GM12872 (cell line): ENCODE data around the gene DMPK.

Experiments
- TF ChIP-seq, protein P1 (sequence below): IDR thresholded peaks from 3 replicates; pipeline ENCODE4 v1.5.1; 2011; ENCODE audit warnings: low read depth, mild to moderate bottlenecking, low read length, moderate library complexity; ENCODE audit not compliant: insufficient read depth

Gene DMPK

DNA sequence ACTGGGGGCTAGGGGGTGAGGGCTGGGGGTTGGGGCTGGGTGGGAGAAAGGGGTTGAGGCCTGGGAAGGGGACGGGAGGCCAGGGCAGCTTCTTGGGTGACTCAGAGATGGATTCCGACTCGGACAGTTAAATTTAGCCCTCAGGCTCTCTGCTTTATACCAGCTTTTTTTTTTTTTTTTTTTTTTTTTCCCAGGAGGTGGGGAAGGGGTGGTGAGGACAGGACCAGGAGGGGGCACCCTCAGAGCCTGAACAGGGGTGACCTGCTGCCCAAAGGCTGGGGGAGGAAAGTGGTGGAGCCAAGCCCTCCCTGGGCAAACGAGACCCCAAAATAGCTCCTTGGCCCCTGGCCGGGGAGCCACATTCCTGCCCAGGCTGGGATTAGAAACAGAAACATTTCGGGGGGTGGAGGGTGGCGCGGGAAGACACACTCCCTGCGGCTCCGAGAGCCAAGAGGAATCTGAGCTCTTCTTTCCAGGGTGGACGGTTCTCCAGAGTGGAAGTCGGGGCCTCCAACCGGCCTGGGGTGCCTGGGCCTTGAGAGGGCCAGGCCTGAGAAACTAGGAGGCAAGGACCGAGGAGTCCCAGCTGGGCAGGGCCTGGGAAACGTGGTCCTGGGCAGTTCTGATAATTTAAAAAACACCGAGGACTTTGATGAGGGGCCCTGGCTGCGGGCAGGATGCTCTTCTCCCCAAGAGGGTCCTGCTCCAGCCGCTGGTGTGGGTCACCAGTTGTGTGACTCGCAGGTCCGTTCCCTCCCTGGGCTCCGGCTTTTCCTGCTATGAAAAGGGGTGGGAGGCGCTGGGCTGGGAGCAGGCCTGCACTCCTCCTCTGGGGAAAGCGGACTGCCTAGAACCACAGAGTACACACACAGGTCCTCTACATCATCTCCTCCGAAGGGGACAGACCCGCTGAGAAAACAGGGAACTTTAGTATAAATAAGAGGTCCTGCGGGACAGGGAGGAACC lies 813 bp upstream of the DMPK start:
- TF ChIP-seq, protein P1, sequence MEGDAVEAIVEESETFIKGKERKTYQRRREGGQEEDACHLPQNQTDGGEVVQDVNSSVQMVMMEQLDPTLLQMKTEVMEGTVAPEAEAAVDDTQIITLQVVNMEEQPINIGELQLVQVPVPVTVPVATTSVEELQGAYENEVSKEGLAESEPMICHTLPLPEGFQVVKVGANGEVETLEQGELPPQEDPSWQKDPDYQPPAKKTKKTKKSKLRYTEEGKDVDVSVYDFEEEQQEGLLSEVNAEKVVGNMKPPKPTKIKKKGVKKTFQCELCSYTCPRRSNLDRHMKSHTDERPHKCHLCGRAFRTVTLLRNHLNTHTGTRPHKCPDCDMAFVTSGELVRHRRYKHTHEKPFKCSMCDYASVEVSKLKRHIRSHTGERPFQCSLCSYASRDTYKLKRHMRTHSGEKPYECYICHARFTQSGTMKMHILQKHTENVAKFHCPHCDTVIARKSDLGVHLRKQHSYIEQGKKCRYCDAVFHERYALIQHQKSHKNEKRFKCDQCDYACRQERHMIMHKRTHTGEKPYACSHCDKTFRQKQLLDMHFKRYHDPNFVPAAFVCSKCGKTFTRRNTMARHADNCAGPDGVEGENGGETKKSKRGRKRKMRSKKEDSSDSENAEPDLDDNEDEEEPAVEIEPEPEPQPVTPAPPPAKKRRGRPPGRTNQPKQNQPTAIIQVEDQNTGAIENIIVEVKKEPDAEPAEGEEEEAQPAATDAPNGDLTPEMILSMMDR: no peak

DNA sequence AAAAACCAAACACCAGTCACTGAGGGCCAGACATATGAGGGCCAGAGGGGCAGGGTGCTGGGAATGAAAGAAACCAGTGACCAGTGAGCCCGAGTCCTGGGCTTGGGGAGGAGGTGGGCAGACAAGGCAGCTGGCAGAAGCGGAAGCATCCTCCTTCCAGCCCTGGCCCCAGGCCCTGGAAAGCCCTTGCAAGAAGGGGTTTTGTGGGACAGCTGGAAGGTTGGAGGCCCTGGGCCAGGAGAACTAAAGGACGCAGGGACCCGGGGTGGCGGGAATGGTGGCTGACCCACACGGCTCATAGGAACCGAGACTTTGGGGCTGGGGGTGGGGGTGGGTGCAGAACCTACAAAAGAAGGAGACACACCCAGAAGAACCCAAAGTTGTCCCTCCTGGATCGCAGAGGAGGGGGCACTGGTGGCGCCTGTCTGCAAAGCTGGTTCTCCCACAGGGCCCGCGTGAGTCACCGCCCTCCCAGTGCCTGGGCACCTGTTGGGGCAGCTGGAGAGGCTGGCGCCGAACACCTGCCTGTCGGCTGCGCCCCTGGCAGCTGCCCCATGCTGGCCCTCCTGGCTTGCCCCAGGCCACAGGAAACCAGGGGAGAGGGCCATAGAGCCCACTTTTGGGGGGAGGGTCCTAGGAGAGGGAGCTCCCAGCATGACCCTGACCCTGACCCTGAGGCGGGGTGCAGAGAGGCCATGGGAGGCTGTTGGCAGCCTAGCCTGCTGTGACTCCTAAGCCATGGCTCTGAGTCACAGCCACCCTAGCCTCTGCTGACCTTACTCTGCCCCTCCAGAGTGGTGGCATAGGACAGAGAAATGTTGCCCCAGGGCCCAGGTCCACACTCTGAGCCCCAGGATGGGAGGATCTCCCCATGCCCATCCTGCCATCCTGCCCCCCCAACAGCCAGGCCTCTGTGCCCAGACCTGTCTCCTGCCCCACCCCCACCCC lies 802 bp downstream of the DMPK start:
- TF ChIP-seq, protein P1: no peak

DNA sequence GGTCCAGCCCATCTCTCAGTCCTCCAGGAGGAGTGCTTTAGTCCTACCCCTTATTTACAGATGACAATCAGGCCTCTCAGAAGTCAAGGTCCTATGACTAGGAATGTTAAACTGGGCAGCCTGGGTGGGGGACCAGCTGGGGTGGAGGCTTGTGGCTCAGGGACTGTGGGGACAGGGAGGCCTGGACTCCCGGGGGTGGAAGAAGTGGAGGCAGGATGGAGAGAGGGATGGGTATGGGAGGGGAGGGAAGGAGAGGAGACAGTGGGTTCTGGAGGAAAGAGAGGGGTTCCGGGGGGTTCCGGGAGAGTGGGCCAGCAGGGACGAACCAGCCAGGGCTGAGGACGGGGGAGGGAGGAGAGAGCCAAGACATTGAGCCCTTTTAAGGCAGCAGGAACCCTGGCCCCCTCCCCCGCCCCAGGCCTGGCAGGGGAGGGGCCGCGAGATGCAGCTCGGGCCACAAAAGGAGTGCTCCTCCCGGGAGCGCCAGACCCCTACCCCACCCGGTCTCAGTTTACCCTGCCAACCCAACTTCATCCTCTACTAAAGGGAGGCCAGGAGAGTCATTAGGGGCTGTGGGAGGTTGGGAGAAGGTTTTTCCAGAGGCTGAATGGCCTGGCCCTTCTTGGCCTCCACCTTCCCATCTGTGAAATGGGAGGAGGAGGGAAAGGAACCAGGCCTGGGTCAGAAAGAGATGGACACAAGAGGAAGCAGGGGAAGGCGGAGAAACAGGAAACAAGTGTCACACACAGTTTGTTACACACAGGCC lies 1.7 kb downstream of the DMPK start:
- TF ChIP-seq, protein P1: no peak

DNA sequence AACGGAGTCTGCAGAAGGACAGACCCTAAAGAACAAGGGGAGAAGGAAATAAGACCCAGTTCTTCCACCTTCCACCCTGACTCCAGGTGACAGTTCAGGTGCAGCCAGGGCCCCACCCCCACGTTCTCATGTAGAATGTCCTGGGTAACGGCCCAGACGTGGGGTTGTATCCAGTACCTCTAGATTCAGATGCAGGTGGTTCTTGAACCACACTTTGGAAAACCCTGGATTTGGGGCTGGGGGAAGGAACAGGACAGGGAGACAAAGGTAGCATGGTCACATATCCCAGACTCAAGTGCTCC lies 2.2 kb downstream of the DMPK start:
- TF ChIP-seq, protein P1: no peak

DNA sequence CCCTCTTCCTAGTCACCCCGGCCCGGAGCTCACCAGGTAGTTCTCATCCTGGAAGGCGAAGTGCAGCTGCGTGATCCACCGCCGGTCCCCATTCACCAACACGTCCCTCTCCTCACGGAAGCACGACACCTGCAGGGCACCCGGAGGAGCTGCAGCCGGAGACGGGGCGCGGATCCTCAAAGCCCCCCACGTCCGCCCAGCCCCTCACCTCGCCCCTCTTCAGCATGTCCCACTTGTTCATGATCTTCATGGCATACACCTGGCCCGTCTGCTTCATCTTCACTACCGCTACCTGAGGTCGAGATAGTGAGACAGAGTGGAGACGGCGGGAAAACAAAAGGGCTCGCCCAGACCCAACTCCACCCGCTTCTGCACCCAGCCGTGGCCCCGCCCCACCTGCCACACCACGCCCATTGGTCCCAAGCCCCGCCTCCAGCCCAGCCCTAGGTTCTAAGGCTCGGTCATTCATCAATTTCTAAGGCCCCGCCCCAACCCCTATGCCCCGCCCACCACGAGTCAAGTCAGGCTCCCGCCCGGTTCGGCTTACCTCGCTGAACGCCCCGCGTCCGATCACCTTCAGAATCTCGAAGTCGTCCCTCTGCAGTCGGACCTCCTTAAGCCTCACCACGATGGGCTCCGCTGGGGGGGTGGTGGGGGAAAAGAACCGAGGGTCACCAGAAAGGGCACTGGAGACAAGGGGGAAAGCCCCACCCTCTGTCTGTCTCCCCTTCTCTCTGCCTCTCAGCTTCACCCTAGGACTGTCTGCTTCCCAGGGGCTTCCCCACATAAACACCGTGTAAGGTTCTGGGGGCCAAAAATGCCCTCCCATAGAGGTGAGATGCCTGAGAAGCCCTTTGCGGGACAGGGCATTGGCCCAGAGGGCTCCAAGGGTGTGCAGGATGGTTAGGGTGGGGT lies 2.8 kb downstream of the DMPK start:
- TF ChIP-seq, protein P1: peak; percentile 82

DNA sequence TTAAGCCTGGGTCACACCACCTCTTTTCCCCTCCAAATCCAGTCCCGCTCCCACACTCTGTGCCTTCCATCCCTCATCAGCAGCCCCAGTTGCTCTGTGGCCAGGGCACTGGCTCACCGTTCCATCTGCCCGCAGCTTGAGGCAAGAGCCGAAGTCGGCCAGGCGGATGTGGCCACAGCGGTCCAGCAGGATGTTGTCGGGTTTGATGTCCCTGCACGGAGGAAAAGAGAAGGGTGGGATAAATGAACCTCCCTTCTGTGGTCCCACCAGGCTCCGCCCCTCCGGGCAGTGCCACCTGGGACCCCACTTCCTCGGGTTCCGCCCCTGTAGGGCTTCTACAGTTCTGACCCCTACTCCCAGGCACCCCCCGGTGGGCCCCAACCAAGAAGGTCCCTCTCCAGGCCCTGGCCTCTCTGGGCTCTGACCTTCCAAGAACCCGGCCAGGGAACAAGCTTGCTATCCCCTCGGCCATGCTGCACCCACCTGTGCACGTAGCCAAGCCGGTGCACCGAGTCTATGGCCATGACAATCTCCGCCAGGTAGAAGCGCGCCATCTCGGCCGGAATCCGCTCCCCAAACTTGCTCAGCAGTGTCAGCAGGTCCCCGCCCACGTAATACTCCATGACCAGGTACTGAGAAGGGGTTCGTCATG lies 4.2 kb downstream of the DMPK start:
- TF ChIP-seq, protein P1: no peak
